Amniotic stem cell (primary cell): ENCODE results near the gene SRPK2.
A peak's percentile ranks its signal among the peaks of the same experiment; 100 is the strongest.
"Not testable (repeated sequence)": the region's sequence is repeated elsewhere in the genome, so short reads cannot be mapped to it uniquely, and the experiment has no call there.

Source experiments
- DNase-seq: peaks from one replicate; lab custom pipeline; 2025; lab: John Stamatoyannopoulos, UW

Gene SRPK2

DNA sequence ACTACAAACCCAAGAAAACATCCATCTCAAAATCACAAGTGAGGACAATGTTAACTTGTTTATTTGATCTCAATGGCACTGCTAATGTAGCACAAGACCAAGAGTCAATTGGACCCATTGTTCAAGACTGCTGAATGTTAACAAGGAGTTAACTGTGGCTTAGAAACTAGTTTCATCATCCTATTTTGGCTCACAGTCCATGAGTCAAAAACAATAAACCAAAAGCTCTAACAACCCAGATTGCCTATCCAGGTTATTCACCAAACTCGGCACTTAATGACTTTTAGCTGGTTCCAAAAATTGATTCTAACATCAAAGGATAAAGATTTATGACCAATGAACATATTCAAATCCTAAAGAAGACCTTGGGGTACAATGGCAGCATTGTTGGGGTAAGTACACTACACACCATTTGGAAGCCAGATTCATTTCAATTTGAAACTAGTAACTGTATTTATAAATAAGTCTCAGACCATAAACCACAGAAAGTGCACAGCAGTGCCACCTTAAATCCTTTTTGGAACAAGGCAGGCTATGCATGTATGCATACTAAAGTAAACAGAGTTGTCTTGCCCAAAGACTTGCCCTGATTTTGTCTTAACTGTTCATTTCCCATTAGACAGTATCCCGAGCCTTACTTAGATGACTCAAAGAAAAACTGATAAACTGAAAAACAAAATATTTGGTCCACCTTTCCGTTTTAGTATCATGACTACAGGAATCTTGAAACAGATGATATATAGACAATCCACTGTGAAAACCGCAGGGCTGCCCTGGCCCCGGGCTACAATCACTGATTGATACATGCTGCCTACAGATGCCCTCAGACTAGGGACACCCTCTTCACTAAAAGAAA, 84.5 kb downstream of the SRPK2 start:
- peak; percentile 0 for DNase-seq

DNA sequence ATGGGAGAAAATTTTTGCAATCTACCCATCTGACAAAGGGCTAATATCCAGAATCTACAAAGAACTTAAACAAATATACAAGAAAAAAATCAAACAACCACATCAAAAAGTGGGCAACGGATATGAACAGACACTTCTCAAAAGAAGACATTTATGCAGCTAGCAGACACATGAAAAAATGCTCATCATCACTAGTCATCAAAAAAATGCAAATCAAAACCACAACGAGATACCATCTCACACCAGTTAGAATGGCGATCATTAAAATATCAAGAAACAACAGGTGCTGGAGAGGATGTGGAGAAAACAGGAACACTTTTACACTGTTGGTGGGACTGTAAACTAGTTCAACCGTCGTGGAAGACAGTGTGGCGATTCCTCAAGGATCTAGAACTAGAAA, 88.1 kb downstream of the SRPK2 start:
- DNase-seq, result not testable (repeated sequence)

DNA sequence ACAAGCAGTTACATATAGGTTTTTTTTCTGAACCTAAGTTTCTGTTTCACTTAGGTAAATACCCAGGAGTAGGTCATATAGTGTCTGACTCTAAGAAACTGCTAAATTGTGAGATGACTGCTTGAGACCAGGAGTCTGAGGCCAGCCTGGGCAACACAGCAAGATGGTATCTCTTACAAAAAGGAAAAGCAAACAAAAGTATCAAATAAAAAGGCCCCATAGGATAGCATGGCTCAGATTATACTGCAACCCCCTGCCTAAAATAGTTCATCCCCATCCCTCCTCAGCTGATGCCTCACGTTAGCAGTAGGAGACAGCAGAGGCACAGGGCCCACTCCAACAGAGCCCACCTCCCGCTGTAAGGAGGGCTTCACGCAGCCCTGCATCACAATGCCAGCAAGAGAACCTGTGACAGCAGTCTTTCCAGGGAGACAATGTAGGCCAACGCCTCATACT, 90.3 kb downstream of the SRPK2 start:
- no peak for DNase-seq

DNA sequence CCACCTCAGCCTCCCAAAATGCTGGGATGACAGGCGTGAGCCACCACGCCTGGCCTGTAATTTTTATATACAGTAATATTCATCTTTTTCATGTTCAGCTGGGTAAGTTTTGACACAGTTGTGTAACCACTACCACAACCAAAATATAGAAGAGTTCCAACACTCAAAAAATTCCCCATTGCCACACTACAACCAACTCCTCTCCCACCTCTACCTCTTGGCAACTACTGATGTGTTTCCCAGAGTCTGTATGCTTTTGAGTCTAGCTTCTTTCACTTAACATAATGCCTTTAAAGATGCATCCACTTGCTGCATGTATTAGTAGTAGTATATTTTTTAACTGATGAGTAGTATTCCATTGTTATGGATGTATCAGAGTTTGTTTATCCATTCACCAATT, 90.7 kb downstream of the SRPK2 start:
- DNase-seq, result no peak

DNA sequence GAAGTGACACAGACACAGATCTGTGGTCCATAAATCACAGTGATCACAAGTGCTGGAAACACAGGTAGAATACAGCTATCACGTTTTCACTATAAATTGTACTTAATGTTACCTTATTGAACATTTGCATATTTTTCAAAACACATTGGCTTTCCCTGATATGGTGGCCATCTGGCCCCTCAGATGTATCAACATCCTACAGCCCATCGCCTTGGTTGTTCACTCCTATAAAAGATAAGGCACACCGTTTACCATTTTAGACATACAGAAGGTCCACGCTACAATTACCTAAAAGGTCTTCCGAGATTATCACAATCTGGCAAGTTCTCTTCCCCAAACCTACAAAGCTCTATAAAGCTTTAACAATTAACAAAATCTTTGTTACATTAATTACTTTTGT, 91.4 kb downstream of the SRPK2 start:
- DNase-seq, result no peak

DNA sequence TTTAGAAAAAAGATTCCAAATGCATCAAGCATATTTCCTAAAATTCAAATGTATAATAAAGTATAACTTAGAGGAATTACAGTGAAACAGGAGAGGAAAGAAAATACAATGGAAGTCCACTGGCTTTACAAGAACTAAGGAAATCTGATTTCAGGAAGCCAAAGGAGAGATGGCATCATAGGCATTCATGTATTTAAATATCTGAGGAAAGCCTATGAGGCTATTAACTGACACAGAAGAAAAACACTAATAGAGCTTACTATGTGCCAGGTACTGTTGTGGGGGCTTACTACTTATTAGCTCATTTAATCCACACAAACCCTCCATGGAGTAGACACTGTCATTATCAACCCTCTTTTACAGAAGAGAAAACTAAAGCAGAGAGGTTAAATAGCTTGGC, 92.2 kb downstream of the SRPK2 start:
- no peak for DNase-seq

DNA sequence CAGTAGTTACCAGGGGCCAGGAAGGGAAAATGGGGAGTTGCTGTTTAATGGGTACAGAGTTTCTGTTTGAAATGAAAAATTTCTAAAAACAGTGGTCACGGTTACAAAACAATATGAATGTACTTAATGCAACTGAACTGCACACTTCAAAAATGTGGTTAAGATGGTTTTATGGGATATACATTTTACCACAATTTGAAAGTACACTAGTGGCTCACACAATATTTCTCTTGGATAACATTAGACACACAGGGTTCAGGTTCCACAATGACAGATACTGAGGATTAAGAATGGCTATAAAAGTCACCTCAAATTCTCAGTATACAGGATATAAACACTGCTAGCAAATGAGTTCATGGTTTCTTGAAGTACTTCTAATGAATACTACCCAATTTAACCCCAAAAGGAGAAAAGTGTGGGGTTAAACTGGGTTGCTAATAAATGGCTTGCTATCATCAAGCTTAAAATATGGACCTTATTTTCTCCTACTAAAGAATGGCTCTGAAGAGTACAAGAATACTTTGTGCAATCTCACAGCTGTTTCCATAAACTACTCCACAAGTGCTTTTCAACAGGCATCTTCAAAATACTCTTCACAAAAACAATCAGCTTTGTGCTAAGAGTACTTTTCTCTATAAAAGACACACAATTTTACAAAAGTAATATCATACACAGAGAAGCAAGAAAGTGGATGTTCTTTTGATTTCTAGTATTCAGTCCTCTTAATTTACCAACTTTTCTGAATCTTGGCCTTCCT, 92.9 kb downstream of the SRPK2 start:
- DNase-seq, result no peak

DNA sequence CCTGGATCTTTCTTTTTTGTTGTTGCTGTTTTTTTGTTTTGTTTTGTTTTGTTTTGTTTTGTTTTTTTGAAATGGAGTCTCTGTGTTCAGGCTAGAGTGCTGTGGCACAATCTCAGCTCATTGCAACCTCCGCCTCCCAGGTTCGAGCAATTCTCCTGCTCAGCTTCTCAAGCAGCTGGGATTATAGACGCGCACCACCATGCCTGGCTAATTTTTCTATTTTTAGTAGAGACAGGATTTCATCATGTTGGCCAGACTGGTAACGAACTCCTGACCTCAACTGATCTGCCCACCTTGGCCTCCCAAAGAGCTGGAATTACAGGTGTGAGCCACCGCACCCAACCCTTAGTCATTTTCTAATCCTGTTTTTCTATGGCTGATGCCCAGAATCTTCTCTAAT, 94.2 kb downstream of the SRPK2 start:
- not testable (repeated sequence) for DNase-seq

DNA sequence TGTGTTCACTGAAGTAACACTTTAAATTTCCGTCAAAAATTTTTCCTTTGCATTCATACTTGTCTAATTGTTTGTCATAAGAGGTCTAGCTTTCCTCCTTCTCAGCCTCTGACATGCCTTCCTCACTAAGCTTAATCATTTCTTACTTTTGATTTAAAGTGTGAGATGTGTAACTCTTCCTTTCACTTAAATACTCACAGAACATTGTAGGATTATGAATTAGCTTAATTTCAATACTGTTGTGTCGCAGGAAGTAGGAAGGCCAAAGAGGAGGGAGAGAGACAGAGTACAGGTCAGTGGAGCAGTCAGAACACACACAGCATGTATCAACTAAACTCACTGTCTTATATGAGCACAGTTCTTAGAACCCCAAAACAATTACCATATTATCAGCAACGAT, 99.0 kb downstream of the SRPK2 start:
- DNase-seq, result no peak

DNA sequence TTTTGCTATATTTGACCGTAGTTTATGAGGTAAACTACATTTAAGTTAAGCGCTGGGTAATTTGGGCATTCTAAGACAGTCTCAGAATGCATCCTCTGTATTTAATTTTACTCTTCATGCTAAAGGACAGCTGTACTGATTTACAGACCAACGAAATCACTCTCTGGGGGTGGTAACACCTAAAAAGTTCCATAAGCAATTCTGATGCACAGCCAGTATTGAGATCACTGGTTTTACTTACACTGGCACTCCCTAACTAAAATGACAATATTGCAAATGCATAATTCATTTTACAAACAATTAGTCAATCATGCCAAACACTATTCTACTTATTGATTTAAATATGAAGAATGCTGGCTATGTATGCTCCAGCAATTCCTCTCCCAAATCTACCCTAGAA, 102.3 kb downstream of the SRPK2 start:
- no peak for DNase-seq

DNA sequence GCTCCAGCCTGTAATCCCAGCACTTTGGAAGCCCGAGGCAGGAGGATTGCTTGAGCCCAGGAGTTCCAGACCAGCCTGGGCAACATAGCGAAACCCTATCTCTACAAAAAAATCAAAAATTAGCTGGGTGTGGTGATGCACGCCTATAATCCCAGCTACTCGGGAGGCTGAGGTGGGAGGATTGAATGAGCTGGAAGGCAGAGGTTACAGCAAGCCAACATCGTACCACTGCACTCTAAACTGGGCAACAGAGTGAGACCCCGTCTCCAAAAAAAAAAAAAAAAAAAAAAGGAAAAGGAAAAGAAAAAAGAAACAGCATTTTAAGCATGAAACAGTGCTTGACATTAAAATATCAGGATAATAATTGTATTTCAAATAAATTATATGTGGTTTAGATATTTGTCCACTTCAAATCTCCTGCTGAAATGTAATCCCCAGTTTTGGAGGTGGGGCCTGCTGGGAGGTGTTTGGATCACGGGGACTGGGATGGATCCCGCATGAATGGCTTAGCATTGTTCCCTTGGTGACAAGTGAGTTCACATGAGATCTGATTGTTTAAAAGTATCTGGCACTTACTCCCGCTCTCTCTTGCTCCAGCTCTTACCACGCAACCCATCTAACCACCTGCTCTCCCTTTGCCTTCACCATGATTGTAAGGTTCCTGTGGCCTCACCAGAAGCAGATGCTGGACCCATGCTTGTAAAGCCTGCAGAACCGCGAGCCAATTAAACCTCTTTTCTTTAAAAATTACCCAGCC, 103.4 kb downstream of the SRPK2 start:
- DNase-seq, result no peak

DNA sequence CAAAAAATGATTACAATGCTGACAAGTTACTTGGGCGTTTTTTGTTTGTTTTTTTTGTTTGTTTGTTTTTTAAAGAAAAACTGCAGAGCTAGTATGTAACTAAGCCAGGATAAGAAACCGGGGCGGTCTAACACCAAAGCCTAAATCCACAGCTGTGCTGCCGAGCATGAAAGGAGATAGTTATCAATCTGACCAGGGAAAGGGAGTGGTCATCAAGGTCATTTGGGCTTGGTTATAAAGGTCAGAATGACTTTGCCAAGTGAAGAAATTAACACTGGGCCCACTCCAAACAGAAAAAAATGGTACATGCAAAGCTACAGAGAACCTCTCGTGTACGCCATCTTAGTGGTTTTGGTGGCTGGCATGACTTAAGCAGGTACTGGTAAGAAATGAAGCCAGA, 104.7 kb downstream of the SRPK2 start:
- no peak for DNase-seq

DNA sequence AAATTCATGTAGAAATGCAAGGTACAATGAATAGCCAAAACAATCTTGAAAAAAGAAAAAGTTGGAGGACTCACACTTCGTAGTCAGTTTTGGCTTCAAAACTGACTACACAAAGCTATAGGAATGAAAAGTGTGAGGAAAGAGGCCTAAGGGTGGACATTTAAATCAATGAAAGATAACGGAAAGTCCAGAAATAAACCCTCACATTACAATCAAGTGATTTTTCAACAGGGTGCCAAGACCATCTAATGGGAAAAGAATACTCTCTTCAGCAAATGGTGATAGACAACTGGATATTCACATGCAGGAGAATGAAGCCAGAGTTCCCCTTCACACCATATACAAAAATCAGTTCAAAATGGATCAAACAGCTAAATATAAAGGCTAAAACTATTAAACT, 106.8 kb downstream of the SRPK2 start:
- no peak for DNase-seq

DNA sequence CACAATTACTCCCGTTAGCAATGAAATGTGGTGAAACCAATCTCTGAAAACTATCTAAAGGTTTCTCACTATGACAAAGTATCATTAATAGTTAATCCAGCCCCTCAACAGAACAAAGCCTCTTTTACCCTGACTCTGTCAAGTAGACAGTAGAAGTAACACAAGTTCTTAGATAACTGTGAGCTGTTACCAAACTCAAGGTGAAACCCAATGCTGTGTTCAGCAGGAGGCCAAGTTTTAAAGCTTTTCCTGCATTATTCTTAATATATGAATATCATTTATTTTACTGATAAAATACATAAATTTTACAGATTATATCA, 109.1 kb downstream of the SRPK2 start:
- DNase-seq, result no peak

DNA sequence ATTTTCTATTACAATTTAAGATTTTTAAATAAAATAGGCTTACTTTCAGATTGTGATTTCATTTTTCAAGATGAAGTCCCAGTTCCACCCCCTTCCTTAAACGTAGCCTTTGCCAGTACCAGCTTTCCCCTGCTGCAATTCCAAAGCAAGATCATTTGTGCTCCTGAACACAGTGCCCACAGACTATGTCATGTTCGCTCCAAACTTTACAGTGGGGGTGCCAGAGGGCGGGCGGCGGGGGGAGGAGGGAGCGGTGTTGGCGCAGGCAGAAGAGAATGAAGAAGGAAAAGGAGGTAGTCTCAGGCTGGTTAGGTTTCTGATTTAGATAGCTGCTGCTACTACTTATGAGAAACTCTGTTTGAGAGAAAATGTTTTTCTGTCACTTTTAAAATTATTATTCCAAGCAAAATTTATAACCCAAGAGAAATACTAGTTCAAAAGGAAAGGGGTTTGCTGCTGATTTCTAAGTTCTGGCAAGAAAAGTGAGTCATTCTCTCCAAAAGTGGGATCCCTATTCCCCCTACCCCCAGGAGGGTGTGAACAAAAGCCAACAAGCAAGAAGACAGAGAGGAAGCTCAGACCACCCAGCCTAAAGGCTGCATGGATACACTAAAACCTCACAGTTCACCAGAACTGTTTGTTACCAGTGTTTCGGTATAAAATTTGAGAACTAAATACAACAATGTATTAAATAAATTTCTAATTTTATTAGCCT, 109.6 kb downstream of the SRPK2 start:
- DNase-seq, result no peak

DNA sequence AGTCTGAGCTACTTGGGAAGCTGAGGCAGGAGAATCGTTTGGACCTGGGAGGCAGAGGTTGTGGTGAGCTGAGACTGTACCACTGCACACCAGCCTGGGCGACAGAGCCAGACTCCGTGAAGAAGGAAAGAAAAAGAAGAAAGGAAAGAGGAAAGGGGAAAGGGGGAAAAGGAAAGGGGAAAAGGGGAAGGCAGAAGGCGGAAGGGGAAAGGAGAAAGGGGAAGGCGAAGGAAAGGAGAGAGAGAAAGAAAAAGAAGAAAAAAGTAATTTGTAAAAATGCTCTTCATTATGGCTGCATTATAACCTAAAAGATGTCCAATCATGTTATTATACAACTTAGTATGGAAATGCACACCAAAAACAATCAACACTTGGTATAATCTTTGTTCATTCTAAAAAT, 110.2 kb downstream of the SRPK2 start:
- no peak for DNase-seq

DNA sequence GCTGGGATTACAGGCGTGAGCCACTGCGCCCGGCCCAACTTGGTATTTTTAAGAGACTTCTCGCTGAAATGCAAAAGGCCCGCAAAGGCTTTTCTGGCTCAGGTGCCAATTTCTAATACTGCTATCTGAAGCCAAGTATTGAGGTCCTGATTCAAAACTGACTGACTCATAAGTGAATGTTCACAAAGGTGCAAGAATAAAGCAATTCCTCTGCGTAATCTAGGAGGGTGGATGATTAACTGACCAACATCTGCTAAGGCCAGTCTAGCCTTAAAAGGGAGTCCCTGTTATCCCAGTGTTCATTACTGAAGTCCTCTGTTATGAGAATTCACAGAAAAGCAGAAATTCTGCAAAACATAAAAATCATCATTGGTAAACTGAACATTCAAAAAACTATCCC, 111.4 kb downstream of the SRPK2 start:
- DNase-seq, result no peak

DNA sequence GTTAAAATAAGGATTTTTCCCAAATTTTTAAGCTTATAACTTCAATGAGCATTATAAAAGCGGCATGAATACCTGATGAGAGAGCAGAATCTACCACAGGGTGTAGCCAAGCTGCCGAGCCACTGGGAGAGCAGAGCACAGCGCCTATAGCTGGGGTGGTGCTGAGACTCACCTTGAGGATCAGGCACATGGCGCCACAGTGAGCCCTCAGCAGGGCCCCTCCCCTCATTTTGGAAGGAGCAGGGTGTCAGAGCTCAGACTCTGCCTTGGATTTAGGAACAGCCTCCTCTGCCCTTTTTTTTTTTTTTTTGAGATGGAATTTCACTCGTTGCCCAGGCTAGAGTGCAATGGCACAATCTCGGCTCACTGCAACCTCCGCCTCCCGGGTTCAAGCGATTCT, 118.6 kb downstream of the SRPK2 start:
- DNase-seq, result no peak

DNA sequence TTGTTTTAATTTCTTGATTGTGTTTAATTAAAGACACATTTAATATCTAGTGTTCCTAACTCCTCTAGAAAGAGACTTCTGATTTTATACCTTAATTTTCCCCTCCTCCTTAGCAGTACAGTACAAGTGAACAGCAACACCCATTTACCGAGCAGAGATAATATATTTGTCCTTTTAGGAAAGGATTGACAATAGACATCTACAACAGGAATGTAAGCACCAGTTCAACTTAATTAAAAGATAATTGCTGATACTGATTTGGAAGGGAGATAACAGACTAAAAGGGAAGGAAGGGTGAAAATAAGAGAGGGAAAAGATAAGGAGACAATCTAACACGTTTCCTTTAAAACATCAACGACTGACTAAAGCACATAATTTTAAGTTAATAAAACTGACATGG, 119.3 kb downstream of the SRPK2 start:
- no peak for DNase-seq

DNA sequence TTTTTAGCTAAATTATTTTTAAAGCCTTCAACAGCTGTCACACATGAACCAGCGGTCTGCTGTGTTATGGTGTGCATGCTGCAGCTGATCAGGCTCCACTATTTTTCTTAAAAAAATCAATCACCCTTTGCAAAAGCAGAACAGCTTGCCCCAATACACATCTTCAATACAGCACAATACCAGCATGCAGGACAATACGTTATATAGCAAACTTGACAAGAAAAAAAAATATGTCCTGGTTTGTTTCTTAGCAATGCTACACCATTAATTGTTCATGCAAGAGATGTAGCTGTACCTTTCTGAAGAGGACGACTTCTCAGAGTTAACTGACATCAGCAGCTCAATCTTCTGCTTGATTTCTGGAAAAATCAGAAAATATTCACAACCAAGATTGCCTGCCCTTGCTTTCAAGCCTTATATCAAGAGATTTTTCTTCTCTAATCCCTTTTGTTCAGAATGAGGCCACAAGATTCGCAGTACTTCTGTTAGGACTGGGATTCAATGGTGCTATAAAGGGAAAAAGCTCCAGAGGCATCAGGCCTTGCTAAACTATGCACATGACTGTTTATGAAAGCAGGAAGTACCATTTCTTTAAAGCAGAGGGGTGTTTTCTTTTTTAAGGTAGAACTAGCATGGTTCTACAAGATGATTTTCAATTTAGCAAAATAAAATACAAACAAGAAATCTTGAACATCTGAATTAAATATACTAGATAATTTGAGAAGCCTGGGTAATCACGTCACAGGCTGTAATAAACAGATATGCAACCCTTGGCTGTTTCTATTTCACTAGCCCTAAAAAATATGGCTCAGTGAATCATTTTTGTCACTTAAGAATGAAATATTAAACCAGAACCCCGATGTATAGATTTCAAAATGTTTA, 120.0 kb downstream of the SRPK2 start:
- no peak for DNase-seq

DNA sequence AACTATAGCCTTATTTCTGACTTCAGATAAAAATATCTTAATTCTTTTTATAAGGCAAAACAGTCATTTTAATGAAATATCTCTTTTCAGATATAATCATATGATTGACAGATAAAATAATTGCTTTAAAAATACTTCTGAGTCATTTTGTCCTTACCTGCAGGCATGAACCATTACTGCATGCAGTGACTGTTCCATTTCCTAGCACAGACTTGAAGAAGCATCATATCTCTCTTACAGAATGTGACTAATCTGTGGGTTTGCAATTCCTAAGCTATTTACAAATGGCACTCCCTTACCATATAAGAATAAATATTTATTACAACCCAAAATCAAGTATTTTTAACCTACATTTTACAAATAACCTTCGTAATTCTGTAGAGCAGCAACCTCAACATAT, 120.7 kb downstream of the SRPK2 start:
- peak; percentile 45 for DNase-seq
